GM23338 (cell line): Measurements from ENCODE around the gene MXRA8. TPM values are rescaled to one million over a fixed set of nuclear protein-coding genes. Genes with fewer than 3 reads are reported as not detected.

Experiments
- ATAC-seq: fragments of 200-7000 bp; cut with Tn5 transposase; 3 replicates; pipeline ENCODE4 v1.9.1; 2020
- DNase-seq: peaks from one replicate; pipeline ENCODE4 v3.0.0-alpha.2; 2015; ENCODE audit warnings: low spot score
- H2AFZ ChIP-seq: fragments of 200-600 bp; sonication (generic); 2 replicates; pipeline ENCODE4 v1.8.0; 2016; ENCODE audit warnings: antibody characterized with exemption, mild to moderate bottlenecking, moderate library complexity
- H3F3A ChIP-seq: fragments of 200-600 bp; sonication (generic); replicated peaks from 2 replicates; pipeline ENCODE4 v1.8.0; 2017; ENCODE audit warnings: antibody characterized with exemption, mixed run types, low read depth
- H3K27ac ChIP-seq: fragments of 200-600 bp; sonication (generic); 2 replicates; pipeline ENCODE4 v1.6.1; 2016; ENCODE audit warnings: low read depth
- H3K27me3 ChIP-seq: fragments of 200-600 bp; sonication (generic); 2 replicates; pipeline ENCODE4 v1.8.0; 2016; ENCODE audit warnings: mild to moderate bottlenecking, mixed run types, moderate library complexity; ENCODE audit not compliant: insufficient read depth
- H3K36me3 ChIP-seq: fragments of 200-600 bp; sonication (generic); 2 replicates; pipeline ENCODE4 v1.8.0; 2016; ENCODE audit warnings: mild to moderate bottlenecking; ENCODE audit not compliant: insufficient read depth
- H3K4me1 ChIP-seq: fragments of 200-600 bp; sonication (generic); 2 replicates; pipeline ENCODE4 v1.8.0; 2016; ENCODE audit warnings: mild to moderate bottlenecking, moderate library complexity; ENCODE audit not compliant: insufficient read depth
- H3K4me2 ChIP-seq: fragments of 200-600 bp; sonication (generic); 2 replicates; pipeline ENCODE4 v1.7.1; 2017; ENCODE audit warnings: mixed run types
- H3K4me3 ChIP-seq: fragments of 200-600 bp; sonication (generic); 2 replicates; pipeline ENCODE4 v1.6.1; 2016; ENCODE audit warnings: mixed run types
- H3K79me2 ChIP-seq: fragments of 200-600 bp; sonication (generic); replicated peaks from 2 replicates; pipeline ENCODE4 v1.8.0; 2017; ENCODE audit warnings: mild to moderate bottlenecking; ENCODE audit not compliant: insufficient read depth
- H3K9me2 ChIP-seq: fragments of 200-600 bp; sonication (generic); 2 replicates; pipeline ENCODE4 v1.8.0; 2017; ENCODE audit not compliant: insufficient read depth
- H4K20me1 ChIP-seq: fragments of 200-600 bp; sonication (generic); replicated peaks from 2 replicates; pipeline ENCODE4 v1.8.0; 2017; ENCODE audit warnings: mild to moderate bottlenecking; ENCODE audit not compliant: insufficient read depth
- H3K27ac Mint-ChIP-seq: 2 replicates; pipeline ENCODE4 v1.8.0; 2020; ENCODE audit warnings: inconsistent platforms, mild to moderate bottlenecking, moderate library complexity, mixed read lengths
- H3K27me3 Mint-ChIP-seq: 3 replicates; pipeline ENCODE4 v1.8.0; 2022; ENCODE audit warnings: low read depth, mild to moderate bottlenecking, moderate library complexity, mixed read lengths, inconsistent platforms; ENCODE audit not compliant: insufficient read depth, poor library complexity
- H3K36me3 Mint-ChIP-seq: 3 replicates; pipeline ENCODE4 v1.8.0; 2021; ENCODE audit warnings: low read depth, mild to moderate bottlenecking, inconsistent platforms, moderate library complexity, mixed read lengths
- H3K4me1 Mint-ChIP-seq: 3 replicates; pipeline ENCODE4 v1.8.0; 2020; ENCODE audit warnings: mild to moderate bottlenecking, inconsistent platforms, mixed read lengths
- H3K4me3 Mint-ChIP-seq: 3 replicates; pipeline ENCODE4 v1.8.0; 2021; ENCODE audit warnings: moderate library complexity, mild to moderate bottlenecking, inconsistent platforms, mixed read lengths
- H3K9me3 Mint-ChIP-seq: 3 replicates; pipeline ENCODE4 v1.8.0; 2020; ENCODE audit warnings: moderate library complexity, mild to moderate bottlenecking, inconsistent platforms, mixed read lengths
- CTCF ChIP-seq, 2 experiments: fragments of 200-600 bp in 1 of 2; sonication (generic) in 1 of 2; conservative IDR thresholded peaks; 2 replicates each; pipeline versions ENCODE4 v1.5.1 to v1.6.1; 2016 to 2017; ENCODE audit warnings: antibody characterized with exemption in 2 of 2, low read depth in 2 of 2, mild to moderate bottlenecking in 2 of 2, moderate library complexity in 1 of 2
- REST ChIP-seq: IDR thresholded peaks from one replicate; pipeline ENCODE4 v1.6.1; 2018; ENCODE audit warnings: antibody characterized with exemption; ENCODE audit not compliant: unreplicated experiment
- STAT1 ChIP-seq: IDR thresholded peaks from one replicate; pipeline ENCODE4 v1.6.1; 2016; ENCODE audit warnings: antibody characterized with exemption; ENCODE audit not compliant: unreplicated experiment
- ZNF114 ChIP-seq: fragments of 250-450 bp; sonication (Bioruptor Pico); IDR thresholded peaks from 2 replicates; pipeline ENCODE4 v1.5.0; 2020; ENCODE audit warnings: mild to moderate bottlenecking, moderate library complexity
- polyA plus RNA-seq: library from polyadenylated mRNA; unstranded; fragments of >200 nt; fragmentation: Nextera tagmentation; extraction: Ambion mirVana; gene quantifications from 2 replicates; pipeline ENCODE4 v1.2.1, GENCODE V29; 2016
- total RNA-seq: library from RNA; depleted of rRNA; stranded (reverse); fragments of >200 nt; shearing (Covaris generic); gene quantifications from 2 replicates; pipeline ENCODE4 v1.2.3, GENCODE V29; 2014

Gene MXRA8
- total and polyA plus RNA-seq, 2 experiments from 2014 or later = 9.1 to 17.2 TPM

- H3K27me3 Mint-ChIP-seq = peaks cover 9% of the 10 kb centered on the region
- H2AFZ ChIP-seq = no peak overlapping the region
- peaks cover 13% of the 10 kb centered on the region for H3K4me1 Mint-ChIP-seq
- H3K27ac ChIP-seq = no peak overlapping the region
- TF ChIP-seq CTCF (conservative IDR thresholded peaks at IDR 0.05; ENCODE audit: low read depth in 2 of 2) (peak; percentile 40 to 59), STAT1 (no peak)
- ATAC-seq (peak; percentile 31), DNase-seq (no peak)
- H3K4me3 Mint-ChIP-seq = no peak overlapping the region
- H3K79me2 ChIP-seq = peaks cover 14% of the 10 kb centered on the region
- no peaks in the 10 kb centered on the region; the same call in 2 of the 3 replicates for H3K9me3 Mint-ChIP-seq
- no peaks in the 10 kb centered on the region for H3K27me3 ChIP-seq
- H3K36me3 ChIP-seq = no peaks in the 10 kb centered on the region
- peaks cover 7% of the 10 kb centered on the region; the same call in 1 of the 2 replicates for H3K4me1 ChIP-seq
- no peak overlapping the region for H3K4me2 ChIP-seq
- no peaks in the 10 kb centered on the region for H3K9me2 ChIP-seq
- H4K20me1 ChIP-seq = peaks cover 3% of the 10 kb centered on the region
- no peak overlapping the region for H3K27ac Mint-ChIP-seq
- H3K36me3 Mint-ChIP-seq = peaks cover 18% of the 10 kb centered on the region
- no peak overlapping the region for H3K4me3 ChIP-seq
- H3F3A ChIP-seq = peaks cover 15% of the 10 kb centered on the region
These were observed 13.5 kb downstream of the MXRA8 start for GRCh38 chr1:1344655-1345361.

DNA sequence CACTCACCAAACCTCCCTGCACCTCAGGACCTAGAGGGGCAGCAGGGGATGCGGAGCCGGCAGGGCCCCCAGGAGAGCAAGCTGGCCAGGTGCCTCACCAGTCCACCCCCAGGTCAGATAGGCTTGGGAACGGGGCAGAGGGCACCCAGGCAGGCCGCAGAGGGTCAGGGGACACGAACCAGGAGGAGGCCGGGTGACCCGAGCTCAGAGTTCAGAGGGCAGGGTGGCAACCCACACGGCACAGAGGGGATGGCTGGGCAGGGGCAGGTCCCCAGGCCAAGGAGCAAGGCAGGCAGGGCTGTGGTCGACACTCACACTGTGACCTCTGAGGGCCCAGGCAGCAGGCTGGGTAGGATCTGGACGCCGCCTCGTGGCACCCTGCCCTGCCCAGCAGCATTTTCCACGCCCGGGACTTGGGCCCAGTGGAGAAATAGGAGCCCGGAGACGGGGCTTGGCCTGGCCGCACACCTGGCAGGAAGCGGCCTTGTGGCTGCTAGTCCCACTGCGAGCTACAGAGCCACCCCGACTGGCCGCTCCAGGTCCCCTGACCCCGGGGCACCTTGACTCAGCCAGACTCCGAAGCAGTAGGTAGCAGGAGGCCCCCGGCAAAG lies 14.4 kb downstream of the MXRA8 start:
- Mint-ChIP-seq H3K36me3 (peaks cover 18% of the 10 kb centered on the region), H3K27ac (no peak overlapping the region), H3K4me3 (no peak overlapping the region), H3K4me1 (peaks cover 13% of the 10 kb centered on the region), H3K27me3 (peaks cover 10% of the 10 kb centered on the region), H3K9me3 (no peaks in the 10 kb centered on the region; the same call in 2 of the 3 replicates)
- Histone ChIP-seq H3K4me3 (no peak overlapping the region), H3K9me2 (no peaks in the 10 kb centered on the region), H3K4me2 (no peak overlapping the region), H3F3A (peaks cover 15% of the 10 kb centered on the region), H4K20me1 (peaks cover 3% of the 10 kb centered on the region), H3K79me2 (peaks cover 14% of the 10 kb centered on the region), H3K27ac (no peak overlapping the region), H3K27me3 (no peaks in the 10 kb centered on the region), H3K36me3 (no peaks in the 10 kb centered on the region), H2AFZ (no peak overlapping the region), H3K4me1 (peaks cover 7% of the 10 kb centered on the region; the same call in 1 of the 2 replicates)
- no peak for TF ChIP-seq REST
- no peak for TF ChIP-seq ZNF114
- TF ChIP-seq STAT1 = no peak
- ATAC-seq (no peak), DNase-seq (no peak)
